GM18499 (cell line): ENCODE measurements around the gene P2RY8.
A peak's percentile ranks its signal among the peaks of the same experiment; 100 is the strongest.
"Not testable (repeated sequence)": the region's sequence is repeated elsewhere in the genome, so short reads cannot be mapped to it uniquely, and the experiment has no call there.

ENCODE experiments used
- ATAC-seq: cut with Tn5 transposase; IDR thresholded peaks from one replicate; pipeline ENCODE4 v1.9.1; 2021; ENCODE audit warnings: moderate number of reproducible peaks; ENCODE audit not compliant: insufficient read depth, unreplicated experiment

Gene P2RY8

DNA sequence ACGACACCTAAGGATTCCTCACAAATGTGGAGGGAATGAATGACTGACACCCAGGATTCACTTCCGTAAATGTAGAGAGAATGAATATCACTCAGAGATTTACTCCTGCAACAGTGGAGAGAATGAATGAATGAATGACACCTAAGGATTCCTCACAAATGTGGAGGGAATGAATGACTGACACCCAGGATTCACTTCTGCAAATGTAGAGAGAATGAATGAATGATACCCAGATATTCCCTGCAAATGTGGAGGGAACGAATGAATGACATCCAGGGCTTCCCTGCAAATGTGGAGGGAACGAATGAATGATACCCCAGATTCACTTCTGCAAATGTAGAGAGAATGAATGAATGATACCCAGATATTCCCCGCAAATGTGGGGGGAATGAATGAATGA is 47.6 kb downstream of the P2RY8 start:
- ATAC-seq: not testable (repeated sequence)

DNA sequence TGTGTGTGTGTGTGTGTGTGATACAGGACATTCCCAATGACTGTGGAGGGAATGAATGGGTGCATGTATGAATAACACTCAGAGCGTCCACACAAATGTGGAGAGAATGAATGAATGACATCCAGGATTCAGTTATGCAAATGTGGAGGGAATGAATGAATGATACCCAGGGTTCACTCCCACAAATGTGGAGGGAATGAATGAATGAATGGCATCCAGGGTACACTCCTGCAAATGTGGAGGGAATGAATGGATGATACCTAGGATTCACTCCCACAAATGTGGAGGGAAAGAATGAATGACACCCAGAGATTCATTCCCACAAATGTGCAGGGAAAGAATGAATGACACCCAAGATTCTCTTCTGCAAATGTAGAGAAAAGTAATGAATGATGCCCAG is 48.2 kb downstream of the P2RY8 start:
- ATAC-seq: no peak

DNA sequence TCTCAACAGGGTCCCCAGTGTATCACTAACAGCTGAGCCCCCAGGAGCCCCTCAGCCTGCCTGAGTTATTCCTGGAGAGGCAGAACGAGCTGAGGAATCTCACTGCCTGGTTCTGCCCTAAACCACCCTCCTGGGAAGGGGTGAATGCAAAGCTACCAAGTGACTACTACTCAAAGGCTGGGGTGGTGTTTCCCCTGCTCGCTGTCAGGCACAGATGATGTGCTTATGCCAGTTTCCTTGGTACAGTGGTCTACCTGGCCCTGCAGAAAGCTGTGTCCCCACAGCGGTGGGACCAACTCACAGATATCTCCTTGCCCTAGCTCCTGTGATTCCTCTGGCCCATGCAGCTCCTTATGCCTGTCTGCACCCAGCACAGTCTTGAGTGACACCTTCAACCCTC is 48.8 kb downstream of the P2RY8 start:
- ATAC-seq: no peak

DNA sequence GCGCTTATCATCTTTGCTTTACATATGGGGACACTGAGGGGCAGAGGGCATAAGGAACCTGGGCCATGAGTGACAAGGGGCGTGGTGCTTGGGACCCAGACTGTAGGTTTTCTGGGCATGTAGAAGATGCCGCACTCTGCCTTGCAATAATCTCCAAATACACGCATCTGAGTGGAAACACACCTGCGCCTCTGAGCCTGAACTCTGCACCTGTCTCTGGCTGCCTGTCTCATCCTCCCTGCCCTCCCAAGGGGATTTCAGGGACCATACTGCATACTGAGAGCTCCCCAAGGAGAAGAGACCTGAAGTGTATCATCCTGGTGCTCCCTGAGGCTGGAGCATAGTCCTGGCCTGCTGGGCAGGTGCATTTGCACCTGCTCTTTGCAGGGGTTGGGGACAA is 49.6 kb downstream of the P2RY8 start:
- ATAC-seq: no peak

DNA sequence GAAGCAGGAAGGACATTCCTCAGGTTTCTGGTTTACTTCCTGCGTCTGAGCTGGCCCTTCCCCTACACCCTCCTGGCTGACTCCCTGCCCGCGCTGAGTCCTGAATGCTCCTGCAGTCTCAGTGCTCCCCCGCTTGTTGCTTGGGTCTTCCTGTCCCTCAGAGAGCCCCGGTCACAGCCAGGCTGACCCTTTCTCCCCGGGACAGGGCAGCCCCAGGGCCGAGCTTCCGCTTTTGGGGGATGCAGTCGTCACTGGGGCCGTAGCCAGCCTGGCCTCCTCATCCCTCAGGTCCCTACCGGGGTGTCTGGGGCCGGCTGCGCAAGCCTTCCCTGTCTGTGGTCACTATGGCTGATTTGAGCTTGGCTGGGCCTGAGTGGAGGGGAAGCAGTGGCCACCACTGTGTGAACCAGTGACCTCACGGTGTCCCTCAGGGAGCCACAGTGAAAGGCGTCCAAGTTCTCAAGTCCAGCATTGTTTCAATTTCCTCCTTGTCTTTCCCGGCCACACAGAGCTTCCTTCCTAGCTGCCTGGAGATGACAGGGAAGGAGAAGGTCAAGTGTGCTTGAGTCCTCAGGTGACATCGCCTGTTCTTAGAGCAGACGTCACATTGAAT is 50.1 kb downstream of the P2RY8 start:
- ATAC-seq: no peak

DNA sequence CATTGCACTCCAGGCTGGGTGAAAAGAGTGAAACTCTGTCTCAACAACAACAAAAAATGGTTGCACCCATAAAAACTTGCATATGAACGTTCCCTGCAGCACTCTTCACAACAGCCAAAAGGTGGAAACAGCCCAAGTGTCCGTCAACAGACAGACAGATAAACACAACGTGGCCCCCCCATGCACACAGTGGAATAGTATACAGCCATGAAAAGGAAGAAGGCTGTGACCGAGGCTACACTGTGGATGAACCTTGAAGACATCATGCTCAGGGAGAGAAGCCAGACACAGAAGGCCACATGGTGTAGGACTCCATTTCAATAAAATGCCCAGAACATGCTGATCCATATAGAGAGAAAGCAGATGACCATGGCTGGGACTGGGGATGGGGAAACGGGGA is 50.8 kb downstream of the P2RY8 start:
- ATAC-seq: no peak

DNA sequence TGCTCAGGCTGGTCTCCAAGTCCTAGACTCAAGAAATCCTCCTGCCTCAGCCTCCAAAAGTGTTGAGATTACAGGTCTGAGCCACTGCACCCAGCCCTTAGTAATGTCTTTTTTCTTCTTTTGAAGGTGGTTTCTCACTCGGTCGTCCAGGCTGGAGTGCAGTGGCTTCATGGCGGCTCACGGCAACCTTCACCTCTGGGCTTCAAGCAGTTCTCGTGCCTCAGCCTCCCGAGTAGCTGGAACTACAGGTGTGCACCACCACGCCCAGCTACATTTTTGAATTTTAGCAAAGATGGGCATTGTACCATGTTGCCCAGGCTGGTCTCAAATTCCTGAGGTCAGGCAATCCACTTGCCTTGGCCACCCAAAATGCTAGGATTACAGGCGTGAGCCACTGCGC is 52.0 kb downstream of the P2RY8 start:
- ATAC-seq: no peak

DNA sequence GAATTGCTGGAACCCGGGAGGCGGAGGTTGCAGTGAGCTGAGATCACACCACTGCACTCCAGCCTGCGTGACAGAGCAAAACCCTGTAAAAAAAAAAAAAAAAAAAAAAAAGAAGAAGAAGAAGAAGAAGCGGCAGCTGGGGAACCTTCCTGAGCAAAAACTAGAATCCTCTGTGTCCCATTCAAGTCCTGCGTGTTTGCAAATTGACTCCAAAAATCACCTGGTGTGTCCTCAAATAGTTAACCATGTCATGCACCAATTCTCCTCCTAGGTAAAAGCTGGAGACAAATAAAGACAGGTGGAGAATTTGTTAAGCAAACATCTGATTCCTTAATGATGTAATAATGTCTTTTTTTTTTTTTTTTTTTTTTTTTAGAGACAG is 52.4 kb downstream of the P2RY8 start:
- no peak for ATAC-seq

DNA sequence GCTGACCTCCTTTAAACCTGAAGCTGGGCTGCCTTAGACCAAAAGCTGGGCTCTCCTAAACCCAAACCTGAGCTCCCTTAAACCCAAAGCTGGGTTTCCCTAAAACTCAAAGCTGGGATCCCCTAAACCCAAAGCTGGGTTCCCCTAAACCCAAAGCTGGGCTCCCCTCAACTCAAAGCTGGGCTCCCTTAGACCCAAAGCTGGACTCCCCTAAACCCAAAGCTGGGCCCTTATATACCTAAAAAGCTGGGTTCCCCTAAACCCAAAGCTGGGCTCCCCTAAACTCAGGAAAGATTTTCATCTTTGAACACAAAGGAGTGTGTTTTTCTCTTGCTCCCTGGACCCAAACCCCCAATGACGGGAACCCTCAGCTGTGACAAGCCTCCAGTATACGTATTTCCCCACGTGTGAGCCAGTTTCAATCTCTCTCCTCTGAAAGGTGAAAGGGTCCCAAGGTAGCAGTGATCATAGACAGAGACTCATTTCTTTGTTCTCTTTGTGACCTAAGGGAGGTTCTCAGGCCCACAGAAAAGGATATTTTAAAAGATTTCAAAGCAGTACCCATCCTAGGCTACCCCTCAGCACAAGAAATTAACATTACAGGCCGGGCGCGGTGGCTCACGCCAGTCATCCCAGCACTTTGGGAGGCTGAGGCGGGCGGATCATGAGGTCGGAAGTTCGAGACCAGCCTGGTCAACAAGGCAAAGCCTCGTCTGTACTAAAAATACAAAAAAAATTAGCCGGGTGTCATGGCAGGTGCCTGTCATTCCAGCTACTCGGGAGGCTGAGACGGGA is 52.9 kb downstream of the P2RY8 start:
- peak; percentile 35 for ATAC-seq

DNA sequence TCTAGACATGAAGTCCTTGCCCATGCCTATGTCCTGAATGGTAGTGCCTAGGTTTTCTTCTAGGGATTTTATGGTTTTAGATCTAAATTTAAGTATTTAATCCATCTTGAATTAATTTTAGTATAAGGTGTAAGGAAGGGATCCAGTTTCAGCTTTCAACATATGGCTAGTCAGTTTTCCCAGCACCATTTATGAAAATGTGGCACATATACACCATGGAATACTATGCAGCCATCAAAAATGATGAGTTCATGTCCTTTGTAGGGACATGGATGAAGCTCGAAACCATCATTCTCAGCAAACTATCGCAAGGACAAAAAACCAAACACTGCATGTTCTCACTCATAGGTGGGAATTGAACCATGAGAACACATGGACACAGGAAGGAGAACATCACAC is 54.5 kb downstream of the P2RY8 start:
- ATAC-seq: not testable (repeated sequence)

DNA sequence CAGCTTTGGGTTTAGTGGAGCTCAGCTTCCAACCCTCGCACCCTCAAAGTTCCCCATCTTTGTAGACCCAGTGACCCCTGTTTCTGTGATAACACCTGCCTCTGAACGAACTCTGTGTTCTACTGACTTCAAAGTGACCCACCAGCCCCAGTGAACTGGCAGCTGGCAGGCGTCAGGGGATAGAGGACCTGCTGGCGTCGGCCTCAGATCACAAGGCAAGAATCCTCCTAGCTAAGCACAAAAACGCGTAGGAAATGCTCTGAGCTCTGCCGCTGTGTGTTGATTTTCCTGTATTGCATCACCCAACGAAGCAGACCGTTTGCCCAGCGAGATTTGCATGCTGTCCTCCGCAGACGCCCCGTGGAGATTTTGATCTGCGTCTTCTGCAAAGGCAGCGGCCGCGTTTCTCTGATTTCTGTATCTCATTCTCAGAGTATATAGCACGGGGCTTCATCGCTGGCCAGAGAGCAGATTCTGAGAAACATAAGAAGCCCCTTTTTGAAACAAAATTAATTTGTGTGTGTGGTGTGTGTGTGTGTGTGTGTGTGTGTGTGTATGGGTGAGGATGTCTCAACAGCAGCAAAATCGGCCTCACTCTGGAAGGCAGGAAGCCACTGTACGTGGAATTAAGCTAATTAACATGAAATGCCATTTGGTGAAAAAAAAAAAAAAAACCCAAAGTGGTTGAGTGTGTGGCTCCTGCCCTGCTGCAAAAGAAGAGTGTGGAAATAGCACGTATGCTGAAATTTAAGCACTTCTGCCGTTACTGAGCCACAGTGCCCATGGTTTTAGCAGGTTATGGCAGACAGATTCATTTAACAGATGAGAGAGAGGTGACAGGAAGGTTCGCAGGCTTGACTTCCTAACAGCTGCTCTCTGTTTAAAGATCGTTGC is 55.1 kb downstream of the P2RY8 start:
- ATAC-seq: no peak

DNA sequence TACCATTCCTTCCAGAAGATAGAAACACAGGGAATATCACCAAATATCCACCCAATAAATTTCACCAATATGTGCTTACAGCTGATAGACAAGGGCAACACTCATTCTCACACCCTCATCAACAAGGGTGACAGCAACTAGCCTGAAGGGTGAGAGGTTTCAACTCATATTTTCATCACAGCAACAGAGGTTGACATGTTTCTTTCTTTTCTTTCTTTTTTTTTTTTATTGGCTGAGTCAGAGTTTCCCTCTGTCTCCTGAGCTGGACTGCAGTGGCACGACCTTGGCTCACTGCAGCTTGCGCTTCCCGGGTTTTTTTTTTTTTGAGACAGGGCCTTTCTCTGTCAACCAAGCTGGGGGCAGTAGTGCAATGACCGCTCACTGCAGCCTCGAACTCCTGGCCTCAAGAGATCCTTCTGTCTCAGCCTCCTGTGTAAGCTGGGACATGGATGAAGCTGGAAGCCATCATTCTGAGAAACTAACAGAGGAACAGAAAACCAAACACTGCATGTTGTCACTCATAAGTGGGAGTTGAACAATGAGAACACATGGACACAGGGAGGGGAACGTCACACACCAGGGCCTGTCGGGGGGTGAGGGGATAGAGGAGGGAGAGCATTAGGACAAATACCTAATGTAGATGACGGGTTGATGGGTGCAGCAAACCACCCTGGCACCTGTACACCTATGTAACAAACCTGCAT is 56.8 kb downstream of the P2RY8 start:
- ATAC-seq: no peak

DNA sequence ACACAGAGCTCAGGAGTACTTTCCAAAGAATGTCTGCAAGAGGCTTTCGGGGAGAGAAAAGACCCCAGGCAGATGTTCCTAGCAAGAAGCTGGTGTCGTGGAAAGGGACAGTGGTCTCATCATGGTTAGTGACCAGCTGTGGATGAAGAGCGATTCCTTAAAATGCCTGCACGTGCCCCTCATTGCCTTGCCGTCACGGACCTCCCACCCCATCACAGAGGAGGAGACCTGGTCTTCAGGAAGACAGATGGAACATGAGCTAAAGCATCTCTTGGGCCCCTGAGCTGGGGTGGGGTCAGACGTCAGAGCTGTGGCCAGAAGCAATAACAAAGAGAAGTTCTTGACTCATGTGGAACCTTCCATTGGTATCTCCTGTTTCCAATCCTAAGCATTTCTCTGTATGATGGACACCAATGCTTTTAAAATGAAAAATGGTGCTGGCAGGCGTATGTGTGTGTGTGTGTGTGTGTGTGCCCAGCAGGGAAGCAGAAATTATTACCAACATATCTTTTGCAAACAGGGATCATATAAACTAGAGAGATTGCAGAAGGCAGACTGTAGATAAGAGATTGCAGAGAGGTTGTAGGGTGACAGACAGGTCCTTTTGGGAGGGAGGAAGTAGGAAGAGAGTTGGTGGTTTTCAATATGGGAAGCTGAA is 59.1 kb downstream of the P2RY8 start:
- no peak for ATAC-seq

DNA sequence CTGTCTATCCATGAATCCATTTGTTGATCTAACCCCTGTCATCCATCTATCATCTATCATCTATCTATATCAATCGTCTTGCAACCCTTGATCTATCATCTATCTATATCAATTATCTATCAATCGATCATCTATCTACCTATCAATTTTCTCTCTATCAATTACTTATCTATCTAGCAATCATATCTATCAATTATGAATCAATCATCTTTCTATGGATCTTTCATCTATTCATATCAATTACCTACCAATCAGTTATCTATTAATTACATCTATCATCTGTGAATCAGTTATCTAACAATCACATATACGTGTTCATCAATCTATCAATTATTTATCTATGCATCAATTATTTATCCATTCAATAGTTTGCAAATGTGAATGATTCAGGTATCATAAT is 59.8 kb downstream of the P2RY8 start:
- no peak for ATAC-seq

DNA sequence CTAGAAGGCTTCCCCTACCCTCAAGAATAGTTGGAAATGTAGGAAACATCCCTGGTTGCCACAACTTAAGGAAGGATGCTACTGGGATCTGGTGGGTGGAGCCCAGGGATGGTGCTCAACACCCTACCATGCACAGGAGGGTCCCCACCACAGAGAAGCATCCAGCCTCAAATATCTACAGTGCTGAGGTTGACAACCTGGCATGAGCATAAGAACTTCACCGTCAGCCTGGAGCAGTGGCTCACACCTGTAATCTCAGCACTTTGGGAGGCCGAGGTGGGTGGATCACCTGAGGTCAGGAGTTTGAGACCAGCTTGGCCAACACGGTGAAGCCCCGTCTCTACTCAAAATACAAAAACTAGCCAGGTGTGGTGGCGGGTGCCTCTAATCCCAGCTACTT is 60.3 kb downstream of the P2RY8 start:
- no peak for ATAC-seq

DNA sequence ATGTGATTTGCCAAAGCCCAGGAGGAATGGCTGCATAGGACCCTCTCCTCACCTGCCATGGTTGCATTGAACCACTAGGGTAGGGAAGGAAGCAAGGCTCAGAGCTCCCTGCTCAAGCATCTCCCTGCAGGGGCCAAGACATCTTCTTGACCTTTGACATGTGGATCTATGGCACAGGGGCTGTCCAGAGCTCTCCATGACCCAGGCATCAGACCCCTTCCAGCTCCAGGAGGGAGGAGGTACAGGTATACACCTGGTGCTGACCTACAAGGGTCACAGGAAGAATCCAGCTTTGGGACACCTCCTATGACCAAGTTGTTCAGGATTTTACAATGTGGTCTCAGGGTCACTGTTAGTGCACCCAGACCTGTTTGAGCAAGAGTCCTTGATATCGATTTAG is 61.1 kb downstream of the P2RY8 start:
- ATAC-seq: no peak

DNA sequence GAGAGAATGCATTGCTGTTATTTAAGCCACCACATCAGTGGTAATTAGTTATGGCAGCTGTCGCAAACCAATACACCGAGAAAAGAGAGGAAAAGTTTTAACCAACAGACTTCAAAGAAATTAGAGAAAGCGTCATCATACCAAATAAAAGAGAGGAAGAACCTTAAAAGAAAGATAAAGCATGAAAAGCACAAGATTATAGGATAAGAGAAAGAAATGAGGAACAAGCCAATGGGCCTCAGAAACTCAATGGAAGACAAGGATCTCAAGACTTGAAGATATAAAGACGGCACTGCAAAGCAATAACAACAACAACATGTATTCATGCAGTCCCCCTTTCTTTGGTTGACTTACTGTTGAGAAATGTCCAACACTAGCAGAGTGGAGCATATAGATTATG is 61.5 kb downstream of the P2RY8 start:
- no peak for ATAC-seq

DNA sequence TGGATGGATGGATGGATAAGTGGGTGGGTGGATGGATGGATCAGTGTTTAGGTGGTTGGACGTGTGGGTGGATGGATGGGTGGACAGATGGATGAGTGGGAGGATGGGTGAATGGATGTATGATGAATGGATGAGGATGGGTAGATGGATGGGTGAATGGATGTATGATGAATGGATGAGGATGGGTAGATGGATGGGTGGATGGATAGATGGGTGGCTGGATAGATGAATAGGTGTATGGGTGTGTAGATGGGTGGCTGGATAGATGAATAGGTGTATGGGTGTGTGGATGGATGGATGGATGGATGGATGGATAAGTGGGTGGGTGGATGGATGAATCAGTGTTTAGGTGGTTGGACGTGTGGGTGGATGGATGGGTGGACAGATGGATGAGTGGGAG is 62.4 kb downstream of the P2RY8 start:
- ATAC-seq: not testable (repeated sequence)

DNA sequence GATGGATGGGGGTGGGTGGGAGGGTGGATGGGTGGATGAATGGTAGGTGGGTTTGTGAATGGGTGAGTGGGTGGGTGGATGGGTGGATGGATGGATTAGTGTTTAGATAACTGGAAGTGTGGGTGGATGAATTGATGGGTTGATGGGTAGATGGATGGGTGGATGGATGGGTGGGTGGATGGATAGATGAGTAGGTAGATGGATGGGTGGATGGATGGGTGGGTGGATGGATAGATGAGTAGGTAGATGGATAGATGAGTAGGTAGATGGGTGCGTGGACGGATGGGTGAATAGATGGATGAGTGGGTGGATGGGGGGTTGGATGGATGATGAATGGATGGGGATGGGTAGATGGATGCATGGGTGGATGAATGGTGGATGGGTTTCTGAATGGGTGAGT is 64.0 kb downstream of the P2RY8 start:
- no peak for ATAC-seq

DNA sequence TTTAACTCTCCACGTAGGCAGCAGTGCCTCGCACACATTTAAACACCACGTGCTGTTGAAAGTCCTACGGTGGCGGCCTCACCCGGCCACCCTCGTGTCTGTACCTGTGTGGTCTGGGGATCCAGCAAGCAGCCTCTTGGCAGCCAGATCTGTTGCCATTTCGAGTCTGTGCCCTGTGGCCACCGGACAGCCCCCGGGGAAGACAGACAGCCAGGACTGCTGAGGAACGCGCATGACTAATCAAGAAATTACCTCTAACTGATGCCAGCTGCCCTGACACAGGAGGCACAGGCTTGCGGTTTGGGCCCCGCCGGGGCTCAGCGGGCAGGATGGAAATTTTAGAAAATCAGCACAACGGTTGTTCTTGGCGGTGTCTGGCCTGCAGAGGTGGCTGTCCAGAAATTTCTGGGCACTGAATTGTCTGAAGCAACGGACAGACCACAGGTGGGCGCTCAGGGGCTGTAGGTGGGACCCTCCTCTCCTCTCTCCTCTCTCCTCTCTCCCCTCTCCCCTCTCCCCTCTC is 68.7 kb downstream of the P2RY8 start:
- ATAC-seq: peak; percentile 35
